Measurements from ENCODE around the gene MYO15B.

Gene MYO15B

DNA sequence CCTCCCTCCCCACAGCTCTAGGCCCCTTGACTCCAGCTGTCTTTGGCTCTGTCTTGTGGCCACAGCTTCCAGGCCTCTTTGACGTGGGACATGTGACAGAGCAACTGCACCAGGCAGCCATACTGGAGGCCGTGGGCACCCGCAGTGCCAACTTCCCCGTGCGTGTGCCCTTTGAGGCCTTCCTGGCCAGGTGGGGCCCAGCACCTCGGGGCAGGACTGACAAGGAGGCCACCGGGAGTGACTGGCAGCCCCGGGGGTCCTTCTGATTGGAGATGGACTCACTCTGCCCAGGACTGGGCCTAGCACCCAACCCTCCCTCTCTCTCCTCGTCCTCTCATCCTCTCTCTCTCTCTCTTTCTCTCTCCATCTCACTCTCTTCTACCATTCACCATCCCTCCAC, 15.5 kb downstream of the MYO15B start:
- H3K4me3 ChIP-seq (replicated peaks in 1 of 2; ENCODE audit: low read depth in 2 of 2, low read length in 2 of 2) = no peak overlapping the region
- TF ChIP-seq, protein P1, sequence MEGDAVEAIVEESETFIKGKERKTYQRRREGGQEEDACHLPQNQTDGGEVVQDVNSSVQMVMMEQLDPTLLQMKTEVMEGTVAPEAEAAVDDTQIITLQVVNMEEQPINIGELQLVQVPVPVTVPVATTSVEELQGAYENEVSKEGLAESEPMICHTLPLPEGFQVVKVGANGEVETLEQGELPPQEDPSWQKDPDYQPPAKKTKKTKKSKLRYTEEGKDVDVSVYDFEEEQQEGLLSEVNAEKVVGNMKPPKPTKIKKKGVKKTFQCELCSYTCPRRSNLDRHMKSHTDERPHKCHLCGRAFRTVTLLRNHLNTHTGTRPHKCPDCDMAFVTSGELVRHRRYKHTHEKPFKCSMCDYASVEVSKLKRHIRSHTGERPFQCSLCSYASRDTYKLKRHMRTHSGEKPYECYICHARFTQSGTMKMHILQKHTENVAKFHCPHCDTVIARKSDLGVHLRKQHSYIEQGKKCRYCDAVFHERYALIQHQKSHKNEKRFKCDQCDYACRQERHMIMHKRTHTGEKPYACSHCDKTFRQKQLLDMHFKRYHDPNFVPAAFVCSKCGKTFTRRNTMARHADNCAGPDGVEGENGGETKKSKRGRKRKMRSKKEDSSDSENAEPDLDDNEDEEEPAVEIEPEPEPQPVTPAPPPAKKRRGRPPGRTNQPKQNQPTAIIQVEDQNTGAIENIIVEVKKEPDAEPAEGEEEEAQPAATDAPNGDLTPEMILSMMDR (IDR thresholded peaks at IDR 0.05; ENCODE audit: low read depth, low read length) = no peak
- no peak for DNase-seq (ENCODE audit: low read depth in 2 of 2)

DNA sequence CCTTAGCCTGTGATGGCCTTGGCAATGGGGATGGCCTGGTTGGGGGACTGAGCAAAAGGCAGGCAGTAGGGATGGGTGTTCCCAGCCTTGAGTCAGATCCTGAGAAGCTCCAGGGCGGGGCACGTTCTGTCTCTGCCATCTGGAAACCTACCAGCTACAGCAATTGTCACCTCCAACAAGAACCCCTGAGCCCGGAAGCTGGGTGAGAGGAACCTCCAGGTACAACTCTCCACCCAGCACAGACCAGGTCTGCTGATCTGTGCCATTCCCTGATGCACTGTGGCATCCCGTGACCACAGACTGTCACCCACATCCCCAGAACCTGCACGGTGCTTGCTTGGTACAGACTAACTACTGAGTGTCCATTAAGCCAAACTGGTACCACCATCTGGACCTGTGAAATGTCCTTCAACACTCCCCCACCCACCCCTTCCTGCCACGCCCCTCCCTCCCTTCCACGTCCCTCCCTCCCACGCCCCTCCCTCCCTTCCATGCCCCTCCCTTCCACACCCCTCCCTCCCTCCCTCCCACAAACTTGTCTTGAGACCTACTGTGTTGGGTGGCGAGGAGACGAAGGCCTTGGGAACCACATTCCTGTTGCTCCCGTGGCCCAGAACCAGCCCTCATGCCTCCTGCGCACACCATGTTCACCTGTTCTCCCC, 16.6 kb downstream of the MYO15B start:
- H3K4me3 ChIP-seq (replicated peaks in 1 of 2; ENCODE audit: low read depth in 2 of 2, low read length in 2 of 2) = no peak overlapping the region
- DNase-seq (ENCODE audit: low read depth in 2 of 2) = no peak
- TF ChIP-seq, protein P1 (IDR thresholded peaks at IDR 0.05; ENCODE audit: low read depth, low read length) = no peak

DNA sequence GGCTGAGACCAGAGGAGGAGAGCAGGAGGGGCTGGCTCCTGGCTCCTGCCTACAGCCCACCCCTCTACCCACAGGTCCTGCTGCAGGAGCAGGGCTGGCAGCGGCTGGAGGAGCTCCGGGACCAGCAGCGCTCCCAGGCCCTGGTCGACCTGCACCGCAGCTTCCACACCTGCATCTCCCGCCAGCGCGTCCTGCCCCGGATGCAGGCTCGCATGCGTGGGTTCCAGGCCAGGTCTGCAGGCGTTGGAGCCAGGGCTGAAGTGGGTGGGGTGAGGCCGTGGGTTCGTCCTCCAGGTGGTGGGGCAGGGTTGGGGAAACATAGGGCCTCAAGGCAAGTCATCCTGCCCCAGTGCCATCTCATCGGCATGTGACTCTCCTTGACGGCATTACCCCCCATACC, 18.2 kb downstream of the MYO15B start:
- TF ChIP-seq, protein P1 (IDR thresholded peaks at IDR 0.05; ENCODE audit: low read depth, low read length) = no peak
- no peak for DNase-seq (ENCODE audit: low read depth in 2 of 2)
- H3K4me3 ChIP-seq (replicated peaks in 1 of 2; ENCODE audit: low read depth in 2 of 2, low read length in 2 of 2) = no peak overlapping the region

DNA sequence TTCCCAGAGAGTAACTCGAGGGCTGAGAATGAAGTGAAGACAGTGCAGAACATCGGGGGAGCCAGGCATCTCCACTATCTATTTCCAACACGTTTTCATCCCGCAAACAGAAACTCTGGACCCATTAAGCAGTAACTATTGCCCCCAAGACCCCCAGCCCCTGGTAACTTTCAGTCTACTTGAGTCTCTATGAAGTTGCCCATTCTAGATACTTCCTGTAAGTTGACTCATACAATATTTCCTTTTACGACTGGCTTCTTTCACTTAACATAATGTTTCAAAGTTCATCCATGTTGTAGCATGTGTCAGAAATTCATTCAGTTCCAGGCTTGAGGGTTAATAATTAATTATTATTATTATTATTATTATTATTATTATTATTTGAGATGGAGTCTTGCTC, 19.5 kb downstream of the MYO15B start:
- TF ChIP-seq, protein P1 (IDR thresholded peaks at IDR 0.05; ENCODE audit: low read depth, low read length) = no peak
- DNase-seq (ENCODE audit: low read depth in 2 of 2) = no peak
- no peak overlapping the region for H3K4me3 ChIP-seq (replicated peaks in 1 of 2; ENCODE audit: low read depth in 2 of 2, low read length in 2 of 2)

DNA sequence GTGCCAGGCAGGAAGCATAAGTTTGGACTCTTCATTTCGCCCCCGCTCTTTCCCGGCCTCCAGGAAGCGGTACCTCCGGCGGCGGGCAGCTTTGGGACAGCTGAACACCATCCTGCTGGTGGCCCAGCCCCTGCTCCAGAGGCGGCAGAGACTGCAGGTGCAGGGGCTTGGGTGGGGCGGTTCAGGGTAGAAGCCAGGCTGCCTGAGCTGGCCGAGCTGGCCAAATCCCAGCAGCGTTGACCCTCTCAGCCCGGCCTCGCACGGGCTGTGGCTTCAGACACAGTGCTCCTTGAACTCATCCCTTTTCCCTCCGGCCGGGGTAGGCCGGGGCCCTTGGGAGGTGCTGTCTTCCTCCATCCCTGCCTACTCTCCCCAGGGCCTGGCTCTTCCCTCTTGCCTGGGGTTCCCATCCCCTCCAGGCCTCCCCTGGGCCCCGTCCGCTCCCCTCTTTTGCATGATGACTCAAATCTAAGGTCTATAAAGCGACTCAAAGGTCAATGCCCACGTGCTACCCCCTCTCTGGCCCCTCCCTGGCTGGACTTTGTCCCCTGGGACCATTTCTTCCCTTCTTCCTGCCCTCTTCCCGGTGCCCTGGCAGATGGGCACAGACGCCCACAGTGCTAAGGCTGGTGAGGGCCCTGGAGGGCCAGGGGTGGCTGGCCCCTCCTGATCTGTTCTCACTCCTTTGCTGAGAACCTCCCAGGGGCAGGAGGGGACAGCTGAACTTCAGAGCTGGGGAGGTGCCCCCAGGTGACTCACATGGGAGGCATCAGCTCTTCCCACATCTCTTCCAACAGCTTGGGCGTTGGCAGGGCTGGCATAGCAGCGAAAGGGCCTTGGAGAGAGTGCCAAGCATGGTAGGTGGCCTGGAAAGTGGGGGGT, 22.7 kb downstream of the MYO15B start:
- DNase-seq (ENCODE audit: low read depth in 2 of 2) = no peak
- TF ChIP-seq, protein P1 (IDR thresholded peaks at IDR 0.05; ENCODE audit: low read depth, low read length) = no peak

DNA sequence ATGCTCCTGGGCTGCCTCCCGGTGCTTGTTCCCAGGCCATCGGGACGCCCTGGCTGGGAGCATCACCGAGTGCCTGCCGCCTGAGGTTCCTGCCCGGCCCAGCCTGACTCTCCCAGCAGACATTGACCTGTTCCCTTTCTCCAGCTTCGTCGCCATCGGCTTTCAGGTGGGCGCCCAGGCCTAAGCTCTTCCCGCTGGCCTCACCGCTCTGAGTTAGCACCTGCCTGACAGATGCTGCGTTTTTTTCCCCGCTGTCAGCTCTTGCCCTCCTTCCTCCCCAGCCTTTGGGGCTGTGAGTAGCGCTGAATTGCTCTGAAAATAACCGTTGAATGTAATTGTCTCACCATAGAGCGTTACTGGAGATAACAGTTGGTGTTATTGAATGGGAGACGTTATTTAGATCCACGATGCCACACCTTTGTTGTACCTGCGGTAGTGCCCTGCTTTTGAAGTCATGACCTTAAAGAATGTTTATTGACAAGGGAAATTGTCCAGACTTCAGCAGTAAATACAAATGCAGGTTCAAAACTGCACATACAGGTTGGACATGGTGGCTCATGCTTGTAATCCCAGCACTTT, 24.3 kb downstream of the MYO15B start:
- DNase-seq (ENCODE audit: low read depth in 2 of 2) = no peak
- TF ChIP-seq, protein P1 (IDR thresholded peaks at IDR 0.05; ENCODE audit: low read depth, low read length) = no peak
- H3K4me3 ChIP-seq (replicated peaks in 1 of 2; ENCODE audit: low read depth in 2 of 2, low read length in 2 of 2) = no peak overlapping the region

More for the DNA sequence above, 22.7 kb downstream of the MYO15B start:
- no peak overlapping the region for H3K4me3 ChIP-seq (replicated peaks in 1 of 2; ENCODE audit: low read depth in 2 of 2, low read length in 2 of 2)
